HepG2 (cell line): ENCODE measurements around the gene MRPS5. TPM values are rescaled to one million over a fixed set of nuclear protein-coding genes. Genes with fewer than 3 reads are reported as not detected.

Experiments
- ATAC-seq: fragments of 200-7000 bp; cut with Tn5 transposase; 3 replicates; pipeline ENCODE4 v1.9.1; 2020; ENCODE audit warnings: mild to moderate bottlenecking, moderate library complexity
- BruUV-seq: library from RNA; stranded (reverse); fragments of 400-500 nt; replicated peaks from 2 replicates; lab custom pipeline; 2021; lab: Mats Ljungman, UMichigan
- CTCF ChIA-PET: fragments of 300-600 bp; formaldehyde crosslinking; extraction: SDS; loops from one replicate; lab custom pipeline; 2021; ENCODE audit warnings: low total read pairs, inconsistent platforms, low intra/inter-chr PET ratio; lab: Yijun Ruan, JAX
- POLR2A ChIA-PET: fragments of 350-600 bp; sonication (Branson Sonifier 250); formaldehyde crosslinking; loops from one replicate; lab custom pipeline; 2020; ENCODE audit warnings: antibody characterized with exemption, inconsistent platforms; lab: Yijun Ruan, JAX
- DNase-seq: peaks from one replicate; pipeline ENCODE4 v3.0.0-alpha.2; 2015; ENCODE audit warnings: low spot score
- FAIRE-seq: peaks from 3 replicates; lab custom pipeline; 2011; peaks lifted over from hg19 to GRCh38; lab: Jason Lieb, UNC
- H2AFZ ChIP-seq: one replicate; pipeline ENCODE4 v1.6.1; 2011; ENCODE audit warnings: low read length, inconsistent platforms
- H3K27ac ChIP-seq: fragments of 300-600 bp; 3 replicates; pipeline ENCODE4 v1.8.0; 2011; ENCODE audit warnings: mixed run types, mild to moderate bottlenecking, mixed read lengths, low read length, inconsistent platforms; ENCODE audit not compliant: insufficient read depth; ENCODE audit errors: extremely low read length
- H3K27me3 ChIP-seq, 2 experiments: fragments of 200-600 bp in 1 of 2; 2 replicates in 1 of 2; 3 replicates in 1 of 2; pipeline versions ENCODE4 v1.6.0 to v1.8.0; 2011; ENCODE audit warnings: low read length in 2 of 2, mild to moderate bottlenecking in 2 of 2, moderate library complexity in 2 of 2, inconsistent platforms in 1 of 2; ENCODE audit not compliant: insufficient read depth in 2 of 2, control insufficient read depth in 1 of 2
- H3K36me3 ChIP-seq, 2 experiments: fragments of 200-600 bp in 1 of 2; replicated peaks in 1 of 2; 2 replicates in 1 of 2; 3 replicates in 1 of 2; pipeline versions ENCODE4 v1.5.1 to v1.8.0; 2011; ENCODE audit warnings: low read length in 2 of 2, inconsistent platforms in 1 of 2; ENCODE audit not compliant: insufficient read depth in 2 of 2, control insufficient read depth in 1 of 2
- H3K4me1 ChIP-seq: 2 replicates; pipeline ENCODE4 v1.5.1; 2012; ENCODE audit warnings: low read length, inconsistent platforms; ENCODE audit not compliant: insufficient read depth
- H3K4me2 ChIP-seq: 2 replicates; pipeline ENCODE4 v1.6.0; 2011; ENCODE audit warnings: low read depth, low read length, inconsistent platforms
- H3K4me3 ChIP-seq, 3 experiments: fragments of 200-600 bp in 1 of 3; sonication (generic), shearing (Covaris generic) in 1 of 3; replicated peaks in 1 of 3; 2 replicates each; pipeline ENCODE4 v1.5.1; 2011 to 2016; ENCODE audit warnings: low read length in 3 of 3, inconsistent platforms in 2 of 3, low read depth in 2 of 3, mild to moderate bottlenecking in 2 of 3, control low read depth in 1 of 3, mixed read lengths in 1 of 3; ENCODE audit not compliant: insufficient read depth in 1 of 3
- H3K79me2 ChIP-seq: one replicate; pipeline ENCODE4 v1.6.1; 2011; ENCODE audit warnings: low read length, inconsistent platforms; ENCODE audit not compliant: insufficient read depth
- H3K9ac ChIP-seq: 2 replicates; pipeline ENCODE4 v1.6.0; 2011; ENCODE audit warnings: mild to moderate bottlenecking, low read depth, low read length, inconsistent platforms; ENCODE audit not compliant: insufficient read depth
- H3K9me3 ChIP-seq: 2 replicates; pipeline ENCODE4 v1.5.1; 2012; ENCODE audit warnings: mild to moderate bottlenecking, low read length
- H4K20me1 ChIP-seq: 2 replicates; pipeline ENCODE4 v1.6.0; 2011; ENCODE audit warnings: inconsistent platforms, mild to moderate bottlenecking, low read length, moderate library complexity; ENCODE audit not compliant: insufficient read depth
- ATRX ChIP-seq: sonication (generic); formaldehyde crosslinking; IDR thresholded peaks from 2 replicates; pipeline ENCODE4 v1.4.0; 2020; ENCODE audit warnings: missing genetic modification reagents, borderline replicate concordance
- CTCF ChIP-seq: sonication (generic); formaldehyde crosslinking; IDR thresholded peaks from 2 replicates; pipeline ENCODE4 v1.5.0; 2020; ENCODE audit warnings: mild to moderate bottlenecking, missing genetic modification reagents, moderate library complexity
- DMAP1 ChIP-seq: IDR thresholded peaks from 2 replicates; pipeline ENCODE4 v1.6.1; 2016
- ESRRA ChIP-seq: sonication (generic); formaldehyde crosslinking; IDR thresholded peaks from 2 replicates; pipeline ENCODE4 v1.5.1; 2020; ENCODE audit warnings: mild to moderate bottlenecking, low read depth, missing genetic modification reagents
- RFX5 ChIP-seq: IDR thresholded peaks from 2 replicates; pipeline ENCODE4 v1.6.1; 2011; ENCODE audit warnings: low read depth, low read length, improper control_type of control experiment
- RXRA ChIP-seq: sonication (generic); formaldehyde crosslinking; IDR thresholded peaks from 2 replicates; pipeline ENCODE4 v1.5.1; 2020; ENCODE audit warnings: missing genetic modification reagents
- SP5 ChIP-seq: IDR thresholded peaks from 2 replicates; pipeline ENCODE4 v1.6.1; 2016; ENCODE audit warnings: low read depth, borderline replicate concordance
- STAG1 ChIP-seq: sonication (generic); formaldehyde crosslinking; IDR thresholded peaks from 2 replicates; pipeline ENCODE4 v1.4.0; 2020; ENCODE audit warnings: missing genetic modification reagents
- ZBTB2 ChIP-seq: sonication (generic); formaldehyde crosslinking; IDR thresholded peaks from 2 replicates; pipeline ENCODE4 v1.8.0; 2022; ENCODE audit warnings: low read depth, missing genetic modification reagents
- ZBTB7A ChIP-seq: sonication (generic); formaldehyde crosslinking; IDR thresholded peaks from 2 replicates; pipeline ENCODE4 v1.8.0; 2022; ENCODE audit warnings: mild to moderate bottlenecking, missing genetic modification reagents
- ZFP36 ChIP-seq: fragments of 150-350 bp; IDR thresholded peaks from 2 replicates; pipeline ENCODE4 v1.6.1; 2018; ENCODE audit warnings: borderline replicate concordance, low read length, low read depth; ENCODE audit not compliant: partially characterized antibody
- ZNF354B ChIP-seq: sonication (generic); formaldehyde crosslinking; IDR thresholded peaks from 2 replicates; pipeline ENCODE4 v1.8.0; 2022; ENCODE audit warnings: mild to moderate bottlenecking, missing genetic modification reagents
- ZNF558 ChIP-seq: sonication (generic); formaldehyde crosslinking; IDR thresholded peaks from 2 replicates; pipeline ENCODE4 v1.9.0; 2022; ENCODE audit warnings: mild to moderate bottlenecking, missing genetic modification reagents, borderline replicate concordance
- ZNF572 ChIP-seq: sonication (generic); formaldehyde crosslinking; IDR thresholded peaks from 2 replicates; pipeline ENCODE4 v1.5.1; 2020; ENCODE audit warnings: mild to moderate bottlenecking, missing genetic modification reagents
- ZNF782 ChIP-seq: sonication (generic); formaldehyde crosslinking; IDR thresholded peaks from 2 replicates; pipeline ENCODE4 v1.4.0; 2020; ENCODE audit warnings: missing genetic modification reagents, mild to moderate bottlenecking, borderline replicate concordance
- ZNF891 ChIP-seq: sonication (generic); formaldehyde crosslinking; IDR thresholded peaks from 2 replicates; pipeline ENCODE4 v1.5.0; 2020; ENCODE audit warnings: mild to moderate bottlenecking, missing genetic modification reagents
- WGBS: methylation state at CpG from one replicate; pipeline ENCODE4 v1.1.6; 2017; ENCODE audit warnings: low lambda C conversion rate; 5-methylcytosine and 5-hydroxymethylcytosine counted together
- in situ Hi-C: cut with HindIII; loops from 2 replicates; pipeline ENCODE4 v1.10.0; 2017; ENCODE audit warnings: low pct_unique_long_range_greater_than_20kb; ENCODE audit not compliant: extremely low pct_ligation_motif_present
- intact Hi-C: fragments of 100-400 bp; cut with micrococcal nuclease; formaldehyde crosslinking; loops from one replicate; pipeline ENCODE4 v1.10.0; 2022; ENCODE audit not compliant: unreplicated experiment
- polyA plus RNA-seq, 8 experiments: library from polyadenylated mRNA; depleted of rRNA in 3 of 8; stranded (reverse) in 7 of 8; unstranded in 1 of 8; fragments of >200 nt; fragmentation: Illumina TruSeq in 4 of 8; extraction: Trizol in 4 of 8; gene quantifications; 2 replicates each; pipeline versions ENCODE4 v1.2.1 to v1.2.3, GENCODE V29; 2011 to 2016; ENCODE audit warnings: low read depth in 4 of 8, missing spikeins in 1 of 8, mixed read lengths in 1 of 8; ENCODE audit not compliant: insufficient read depth in 1 of 8
- total RNA-seq, 5 experiments: library from RNA; depleted of rRNA; stranded (reverse); fragments of >200 nt; fragmentation: Illumina TruSeq; extraction: Trizol; gene quantifications; 2 replicates each; pipeline ENCODE4 v1.2.3, GENCODE V29; 2016; ENCODE audit warnings: low read depth in 1 of 5

Gene MRPS5
- total and polyA plus RNA-seq, 2 of the 13 experiments (the other 11 are each of a cell fraction or from before 2014, with no cell fraction given), result 98.8 to 134 TPM

- DNase-seq, result no peak
- Histone ChIP-seq H3K9ac (no peak overlapping the region), H3K9me3 (no peaks in the 10 kb centered on the region), H3K27me3 (peaks cover 5 to 54% of the 10 kb centered on the region in 2 experiments; a peak in 4 of 5 replicates), H4K20me1 (no peaks in the 10 kb centered on the region), H3K4me3 (peak overlapping the region in 2 of 3 experiments; percentile 54 to 78; a peak in 3 of 6 replicates), H3K27ac (no peak overlapping the region), H3K4me2 (peak overlapping the region; percentile 84), H3K36me3 (no peaks in the 10 kb centered on the region), H2AFZ (no peak overlapping the region), H3K79me2 (no peaks in the 10 kb centered on the region), H3K4me1 (peaks cover 37% of the 10 kb centered on the region)
- ATAC-seq, result peak; percentile 39
- TF ChIP-seq ZNF354B (no peak), ZNF782 (CRISPR knock-in tag) (no peak), STAG1 (CRISPR knock-in tag) (peak; percentile 46), ZNF891 (CRISPR knock-in tag) (no peak), DMAP1 (CRISPR knock-in tag) (no peak), SP5 (no peak), ZBTB7A (no peak), ZFP36 (no peak), ZBTB2 (CRISPR knock-in tag) (no peak), ESRRA (CRISPR knock-in tag) (no peak), RFX5 (no peak), RXRA (CRISPR knock-in tag) (no peak), ATRX (CRISPR knock-in tag) (no peak), ZNF572 (CRISPR knock-in tag) (no peak), CTCF (CRISPR knock-in tag) (peak; percentile 49; the same call in 1 of the 2 replicates), ZNF558 (CRISPR knock-in tag) (no peak)
- ChIA-PET CTCF (interaction anchor here (1.2 to 2.3 kb wide), 3 partner anchors 37 to 56 kb away, joined by 3 to 12 read pairs (median 11); no protein-coding TSS in a partner anchor), POLR2A (interaction anchor here (1.4 to 3.3 kb wide), 2 partner anchors 16 to 44 kb away, joined by 5 to 13 read pairs; partner anchors contain the start of gene MRPS5)
- 0% methylated on average over 2 of the region's 3 CpGs for WGBS
- in situ Hi-C loops, result loop anchor here (10.0 kb wide), 1 partner anchor 53 kb away; the partner anchor contains the start of gene MAL
- peak; percentile 18 for FAIRE-seq
- BruUV-seq, result no TSS peak
- intact Hi-C loops, result no loop called here
Measured at GRCh38 chr2:95077530-95077825, 44.1 kb downstream of the MRPS5 start.
